ENCODE data around the gene MAP3K2. TPM values are rescaled to one million over a fixed set of nuclear protein-coding genes. Genes with fewer than 3 reads are reported as not detected.
"Not testable (repeated sequence)": the region's sequence is repeated elsewhere in the genome, so short reads cannot be mapped to it uniquely, and the experiment has no call there.

MAP3K2 gene
- polyA plus RNA-seq, 1 donor from 2014 or later: 37.0 TPM

DNA sequence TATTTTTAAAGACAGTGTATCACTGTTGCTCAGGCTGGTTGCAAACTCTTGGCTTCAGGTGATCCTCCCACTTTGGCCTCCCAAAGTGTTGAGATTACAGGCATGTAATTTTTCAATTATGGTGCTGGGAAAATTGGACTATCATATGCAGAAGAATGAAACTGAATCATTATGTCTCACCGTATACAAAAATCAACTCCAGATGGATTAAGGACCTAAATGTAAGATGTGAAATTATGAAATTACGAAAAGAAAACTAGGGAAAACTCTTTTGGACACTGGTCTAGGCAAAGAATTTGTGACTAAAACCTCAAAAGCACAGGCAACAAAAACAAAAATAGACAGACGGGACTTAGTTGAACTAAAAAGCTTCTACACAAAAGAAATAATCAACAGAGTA lies 31.2 kb downstream of the MAP3K2 start:
- Histone ChIP-seq H3K9ac (ENCODE audit: low read length) (no peak overlapping the region), H3F3A (ENCODE audit: insufficient read depth, low read length, poor library complexity, severe bottlenecking) (no peaks in the 10 kb centered on the region), H3K36me3 (ENCODE audit: insufficient read depth, low read length) (no peaks in the 10 kb centered on the region), H3K9me2 (ENCODE audit: insufficient read depth, low read length) (no peaks in the 10 kb centered on the region), H3K27ac (ENCODE audit: low read length) (no peak overlapping the region), H3K27me3 (ENCODE audit: insufficient read depth, low read depth, low read length) (no peaks in the 10 kb centered on the region), H4K20me1 (ENCODE audit: insufficient read depth) (no peaks in the 10 kb centered on the region), H3K79me2 (replicated peaks; ENCODE audit: insufficient read depth, low read length) (peaks cover 29% of the 10 kb centered on the region), H3K4me2 (ENCODE audit: low read length) (no peak overlapping the region), H3K4me3 (ENCODE audit: low read length) (no peak overlapping the region), H3K9me3 (ENCODE audit: low read length) (peaks cover 5% of the 10 kb centered on the region), H2AFZ (ENCODE audit: low read depth, low read length) (no peak overlapping the region)
- TF ChIP-seq, protein P1, sequence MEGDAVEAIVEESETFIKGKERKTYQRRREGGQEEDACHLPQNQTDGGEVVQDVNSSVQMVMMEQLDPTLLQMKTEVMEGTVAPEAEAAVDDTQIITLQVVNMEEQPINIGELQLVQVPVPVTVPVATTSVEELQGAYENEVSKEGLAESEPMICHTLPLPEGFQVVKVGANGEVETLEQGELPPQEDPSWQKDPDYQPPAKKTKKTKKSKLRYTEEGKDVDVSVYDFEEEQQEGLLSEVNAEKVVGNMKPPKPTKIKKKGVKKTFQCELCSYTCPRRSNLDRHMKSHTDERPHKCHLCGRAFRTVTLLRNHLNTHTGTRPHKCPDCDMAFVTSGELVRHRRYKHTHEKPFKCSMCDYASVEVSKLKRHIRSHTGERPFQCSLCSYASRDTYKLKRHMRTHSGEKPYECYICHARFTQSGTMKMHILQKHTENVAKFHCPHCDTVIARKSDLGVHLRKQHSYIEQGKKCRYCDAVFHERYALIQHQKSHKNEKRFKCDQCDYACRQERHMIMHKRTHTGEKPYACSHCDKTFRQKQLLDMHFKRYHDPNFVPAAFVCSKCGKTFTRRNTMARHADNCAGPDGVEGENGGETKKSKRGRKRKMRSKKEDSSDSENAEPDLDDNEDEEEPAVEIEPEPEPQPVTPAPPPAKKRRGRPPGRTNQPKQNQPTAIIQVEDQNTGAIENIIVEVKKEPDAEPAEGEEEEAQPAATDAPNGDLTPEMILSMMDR (IDR thresholded peaks at IDR 0.05; ENCODE audit: poor library complexity, severe bottlenecking): no peak
- no peak for TF ChIP-seq EP300 (conservative IDR thresholded peaks at IDR 0.05; ENCODE audit: poor library complexity, severe bottlenecking)
- no peak for TF ChIP-seq EZH2 (IDR thresholded peaks at IDR 0.05; ENCODE audit: borderline replicate concordance, insufficient read depth, low read length, poor library complexity, severe bottlenecking)
- TF ChIP-seq RAD21 (conservative IDR thresholded peaks at IDR 0.05): no peak
- no peak for TF ChIP-seq MXI1 (conservative IDR thresholded peaks at IDR 0.05; ENCODE audit: poor library complexity, severe bottlenecking)
- no peak for TF ChIP-seq SMC3 (conservative IDR thresholded peaks at IDR 0.05; ENCODE audit: poor library complexity)
- no peak for TF ChIP-seq REST (IDR thresholded peaks at IDR 0.05; ENCODE audit: borderline replicate concordance)
- no peak for TF ChIP-seq POLR2AphosphoS5 (IDR thresholded peaks at IDR 0.05)
- TF ChIP-seq TAF1 (IDR thresholded peaks at IDR 0.05; ENCODE audit: low read depth): no peak

- no peak for TF ChIP-seq EP300 (conservative IDR thresholded peaks at IDR 0.05; ENCODE audit: poor library complexity, severe bottlenecking)
- TF ChIP-seq, protein P1 (IDR thresholded peaks at IDR 0.05; ENCODE audit: poor library complexity, severe bottlenecking): peak; percentile 15
- no peaks in the 10 kb centered on the region for H3K27me3 ChIP-seq (ENCODE audit: insufficient read depth, low read depth, low read length)
- H3F3A ChIP-seq (ENCODE audit: insufficient read depth, low read length, poor library complexity, severe bottlenecking): no peaks in the 10 kb centered on the region
- H3K36me3 ChIP-seq (ENCODE audit: insufficient read depth, low read length): no peaks in the 10 kb centered on the region
- no peak overlapping the region for H3K4me2 ChIP-seq (ENCODE audit: low read length)
- H3K4me3 ChIP-seq (ENCODE audit: low read length): no peak overlapping the region
- peaks cover 35% of the 10 kb centered on the region for H3K79me2 ChIP-seq (replicated peaks; ENCODE audit: insufficient read depth, low read length)
- no peak overlapping the region for H3K9ac ChIP-seq (ENCODE audit: low read length)
- no peak overlapping the region for H3K27ac ChIP-seq (ENCODE audit: low read length)
- H2AFZ ChIP-seq (ENCODE audit: low read depth, low read length): no peak overlapping the region
- peaks cover 5% of the 10 kb centered on the region for H3K9me3 ChIP-seq (ENCODE audit: low read length)
- no peaks in the 10 kb centered on the region for H3K9me2 ChIP-seq (ENCODE audit: insufficient read depth, low read length)
- H4K20me1 ChIP-seq (ENCODE audit: insufficient read depth): no peaks in the 10 kb centered on the region
Measured at GRCh38 chr2:127355407-127356008, 32.3 kb downstream of the MAP3K2 start.

DNA sequence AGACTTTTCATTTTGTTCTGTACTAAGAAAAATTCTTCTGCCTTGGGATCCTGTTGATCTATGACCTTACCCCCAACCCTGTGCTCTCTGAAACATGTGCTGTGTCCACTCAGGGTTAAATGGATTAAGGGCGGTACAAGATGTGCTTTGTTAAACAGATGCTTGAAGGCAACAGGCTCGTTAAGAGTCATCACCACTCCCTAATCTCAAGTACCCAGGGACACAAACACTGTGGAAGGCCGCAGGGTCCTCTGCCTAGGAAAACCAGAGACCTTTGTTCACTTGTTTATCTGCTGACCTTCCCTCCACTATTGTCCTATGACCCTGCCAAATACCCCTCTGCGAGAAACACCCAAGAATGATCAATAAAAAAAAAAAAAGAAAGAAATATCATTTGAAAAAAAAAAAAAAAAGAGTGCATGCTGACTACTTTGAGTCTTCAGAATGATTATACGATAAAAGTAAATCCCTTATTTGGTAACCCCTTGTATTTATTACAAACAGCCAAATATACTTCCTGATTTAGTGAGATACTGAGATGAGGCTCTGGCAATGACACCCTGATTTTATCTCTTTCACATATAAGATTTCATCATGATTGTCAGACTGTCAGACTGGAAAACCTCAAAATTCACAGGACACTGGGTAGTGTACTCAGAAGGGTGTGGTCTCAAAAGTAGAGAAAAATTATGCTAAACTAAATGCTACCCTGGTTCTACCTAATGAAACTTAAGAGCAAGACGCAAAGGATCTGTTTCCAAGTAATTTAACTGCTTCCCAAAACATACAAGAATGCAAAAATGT lies 33.7 kb downstream of the MAP3K2 start:
- not testable (repeated sequence) for H3K9me3 ChIP-seq (ENCODE audit: low read length); H2AFZ ChIP-seq (ENCODE audit: low read depth, low read length); H3K4me2 ChIP-seq (ENCODE audit: low read length); H3K27ac ChIP-seq (ENCODE audit: low read length); H3K4me3 ChIP-seq (ENCODE audit: low read length); H4K20me1 ChIP-seq (ENCODE audit: insufficient read depth); H3K9me2 ChIP-seq (ENCODE audit: insufficient read depth, low read length); H3F3A ChIP-seq (ENCODE audit: insufficient read depth, low read length, poor library complexity, severe bottlenecking); H3K9ac ChIP-seq (ENCODE audit: low read length); H3K36me3 ChIP-seq (ENCODE audit: insufficient read depth, low read length); H3K27me3 ChIP-seq (ENCODE audit: insufficient read depth, low read depth, low read length)
- peaks cover 38% of the 10 kb centered on the region for H3K79me2 ChIP-seq (replicated peaks; ENCODE audit: insufficient read depth, low read length)

GRCh38 chr2:127353223-127353622 lies 34.6 kb downstream of the MAP3K2 start:
- not testable (repeated sequence) for H3K9me2 ChIP-seq (ENCODE audit: insufficient read depth, low read length); H3K27me3 ChIP-seq (ENCODE audit: insufficient read depth, low read depth, low read length); H3K27ac ChIP-seq (ENCODE audit: low read length); H3K9ac ChIP-seq (ENCODE audit: low read length); H3K4me3 ChIP-seq (ENCODE audit: low read length); H3K36me3 ChIP-seq (ENCODE audit: insufficient read depth, low read length); H2AFZ ChIP-seq (ENCODE audit: low read depth, low read length); H3K9me3 ChIP-seq (ENCODE audit: low read length); H4K20me1 ChIP-seq (ENCODE audit: insufficient read depth); H3F3A ChIP-seq (ENCODE audit: insufficient read depth, low read length, poor library complexity, severe bottlenecking); H3K4me2 ChIP-seq (ENCODE audit: low read length)
- H3K79me2 ChIP-seq (replicated peaks; ENCODE audit: insufficient read depth, low read length): peaks cover 46% of the 10 kb centered on the region
